ENCODE data around the gene DCDC2.
"Not testable (repeated sequence)": the region's sequence is repeated elsewhere in the genome, so short reads cannot be mapped to it uniquely, and the experiment has no call there.

DCDC2 gene

DNA sequence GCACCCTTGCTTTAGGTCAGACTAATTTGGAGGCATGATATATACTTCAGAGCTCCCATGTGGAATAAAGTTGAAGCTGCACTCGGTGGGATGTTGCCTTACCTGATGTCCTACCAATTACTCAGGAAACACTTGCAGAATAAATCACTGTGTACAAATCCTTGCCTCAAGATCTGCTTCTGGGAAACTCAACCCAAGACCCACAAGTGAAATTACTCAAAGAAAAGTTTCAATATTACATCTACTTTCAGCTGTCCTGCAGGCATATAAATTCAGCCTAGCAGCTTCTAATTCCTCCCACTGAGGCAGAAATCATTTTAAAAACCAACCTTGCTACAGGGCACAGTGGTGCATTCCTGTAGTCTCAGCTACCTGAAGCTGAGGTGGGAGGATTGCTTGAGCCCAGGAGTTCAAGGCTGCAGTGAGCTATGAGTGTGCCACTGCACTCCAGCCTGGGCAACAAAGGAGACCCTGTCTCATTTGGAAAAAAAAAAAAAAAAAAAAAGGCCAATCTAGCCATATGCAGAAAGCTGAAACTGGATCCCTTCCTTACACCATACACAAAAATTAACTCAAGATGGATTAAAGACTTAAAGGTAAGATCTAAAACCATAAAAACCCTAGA is 20.7 kb upstream of the DCDC2 start:
- no peak for DNase-seq

DNA sequence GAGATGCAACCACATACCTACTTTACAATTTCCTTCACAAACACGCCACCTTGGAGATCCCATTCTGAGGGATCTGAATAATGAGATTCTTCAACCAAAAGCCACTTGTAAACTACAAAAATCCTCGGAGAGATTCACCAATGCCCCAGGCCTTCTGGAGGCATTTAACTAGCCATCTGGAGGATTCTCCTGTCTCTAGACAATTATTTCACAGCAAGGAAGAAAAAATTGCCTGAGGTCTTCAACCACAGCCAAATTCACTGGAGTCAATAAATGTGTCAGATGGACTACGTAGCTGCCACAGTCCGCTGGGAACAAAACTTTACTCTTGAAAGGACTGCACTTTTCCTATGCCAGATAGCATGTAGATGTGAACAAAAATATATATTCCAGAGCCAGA is 19.0 kb upstream of the DCDC2 start:
- DNase-seq, result no peak

DNA sequence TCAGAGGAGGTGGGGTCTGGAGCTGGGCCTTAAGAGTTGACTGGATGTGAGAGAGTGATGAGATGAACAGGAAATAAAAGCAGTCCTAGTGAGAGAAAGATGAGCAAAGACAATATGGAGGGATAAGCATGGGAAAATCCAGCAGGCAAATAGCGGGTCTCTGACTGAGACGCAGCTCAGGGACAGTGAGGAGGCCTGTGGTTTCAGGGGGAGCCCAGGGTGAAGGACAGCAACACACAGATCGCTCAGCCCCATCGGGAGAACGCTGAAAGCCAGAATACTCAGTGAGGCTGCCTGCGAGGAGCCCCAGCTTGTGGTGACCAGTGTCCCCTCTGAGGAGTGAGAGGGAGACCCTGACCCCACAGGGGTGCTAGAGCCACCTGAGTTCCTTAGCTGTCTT is 16.8 kb upstream of the DCDC2 start:
- DNase-seq, result no peak

GRCh38 chr6:24365103-24365633 is 7.3 kb upstream of the DCDC2 start:
- DNase-seq, result not testable (repeated sequence)

DNA sequence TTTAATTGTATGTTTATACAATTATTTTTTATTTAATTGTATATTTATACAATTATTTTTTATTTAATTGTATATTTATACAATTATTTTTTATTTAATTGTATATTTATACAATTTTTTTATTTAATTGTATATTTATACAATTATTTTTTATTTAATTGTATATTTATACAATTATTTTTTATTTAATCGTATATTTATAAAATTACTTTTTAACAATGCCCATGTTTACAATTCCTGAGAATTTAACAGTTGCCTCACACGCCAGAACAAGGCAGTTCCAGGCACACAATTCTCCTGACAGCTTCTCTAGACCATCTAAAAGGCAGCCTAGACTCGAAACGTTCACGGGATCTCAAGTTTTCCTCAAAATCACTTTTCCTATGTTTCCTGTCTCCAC is 4.5 kb upstream of the DCDC2 start:
- not testable (repeated sequence) for DNase-seq

DNA sequence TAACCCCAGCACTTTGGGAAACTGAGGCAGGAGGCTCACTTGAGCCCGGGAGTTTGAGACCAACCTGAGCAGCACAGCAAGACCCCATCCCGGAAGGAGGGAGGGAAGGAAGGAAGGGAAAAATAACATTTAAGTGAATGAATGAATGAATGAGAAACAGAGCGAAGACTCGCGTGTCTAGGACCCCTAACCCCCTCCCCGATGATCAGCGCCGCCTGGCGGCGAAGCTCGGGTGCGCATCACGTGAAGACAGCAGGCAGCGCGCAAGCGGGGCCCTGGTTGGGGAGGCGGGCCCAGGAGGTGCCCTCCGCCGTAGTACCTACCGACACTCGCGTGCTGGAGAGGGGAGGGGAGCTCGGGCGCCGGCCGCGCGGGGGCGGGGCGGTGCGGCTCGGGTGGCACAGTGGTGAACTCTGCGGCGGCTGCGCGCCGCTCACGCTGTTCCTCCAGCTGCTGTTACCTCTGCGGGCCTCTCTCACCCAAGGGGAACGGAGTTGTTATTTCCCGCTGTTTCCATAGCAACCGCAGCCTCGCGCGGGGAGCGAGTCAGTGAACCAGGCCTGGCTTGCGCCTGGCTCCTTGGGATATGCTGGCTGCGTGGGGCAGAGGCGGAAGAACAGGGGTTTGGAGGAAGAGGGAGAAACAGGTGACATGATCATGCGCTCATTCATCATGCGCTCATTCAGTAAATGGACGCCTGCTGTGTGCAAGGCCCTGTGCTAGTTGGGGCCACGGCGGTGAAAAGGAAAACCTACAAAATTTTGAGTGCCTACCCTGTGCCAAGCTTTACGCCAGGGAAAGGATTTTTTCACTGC is 2.0 kb upstream of the DCDC2 start:
- peak; percentile 79 to 85 for DNase-seq

DNA sequence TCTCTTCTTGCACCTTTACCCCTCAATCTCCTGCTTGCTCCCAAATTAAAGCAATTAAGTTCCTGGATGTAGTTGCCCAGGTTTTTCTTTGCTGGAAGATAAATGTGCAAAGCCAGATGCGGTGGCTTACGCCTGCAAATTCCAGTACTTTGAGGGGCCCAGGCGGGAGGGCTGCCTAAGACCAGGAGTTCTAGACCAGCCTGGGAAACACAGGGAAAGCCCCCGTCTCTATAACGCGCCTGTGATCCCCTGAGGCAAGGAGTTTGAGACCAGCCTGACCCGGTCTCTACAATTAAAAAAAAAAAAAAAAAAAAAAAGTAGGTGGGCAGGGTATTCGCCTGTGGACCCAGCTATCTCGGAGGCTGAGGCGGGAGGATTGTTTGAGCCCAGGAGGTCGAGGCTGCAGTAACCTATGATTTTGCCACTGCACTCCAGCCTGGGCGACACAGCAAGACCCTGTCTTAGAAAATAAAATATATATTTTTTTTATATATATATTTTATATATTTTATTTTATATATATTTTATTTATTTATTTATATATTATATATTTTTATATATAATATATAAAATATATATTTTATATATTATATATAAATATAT is 461 bp upstream of the DCDC2 start:
- DNase-seq, result no peak

DNA sequence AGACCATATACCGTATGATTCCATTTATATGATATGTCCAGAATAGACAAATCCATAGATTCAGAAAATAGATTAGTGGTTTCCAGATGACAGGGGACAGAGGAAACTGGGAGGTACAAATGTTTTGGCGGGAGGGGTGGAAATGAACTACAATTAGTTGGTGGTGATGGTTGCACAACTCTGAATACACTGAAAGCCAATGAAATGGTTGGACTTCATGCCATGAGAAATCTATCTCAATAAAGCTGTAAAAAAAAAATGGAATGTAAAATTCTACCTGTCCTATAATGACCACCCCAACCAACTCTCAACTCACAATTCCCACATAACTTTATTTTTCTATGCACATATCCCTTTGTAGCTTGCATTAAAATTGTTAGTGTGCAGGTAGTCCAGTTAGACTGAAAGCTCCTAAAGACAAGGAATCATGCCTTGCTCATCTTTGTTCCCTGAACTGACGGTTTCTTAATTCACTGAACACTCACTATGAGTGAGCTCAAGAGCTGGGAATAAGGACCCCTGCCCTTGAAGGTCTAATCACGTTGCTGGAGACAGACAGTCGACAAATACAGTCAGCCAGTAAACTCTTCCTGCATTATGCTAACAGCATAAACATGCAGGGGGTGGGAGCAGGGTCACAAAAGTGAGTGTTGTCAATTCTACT is 1.4 kb downstream of the DCDC2 start:
- DNase-seq, result no peak

DNA sequence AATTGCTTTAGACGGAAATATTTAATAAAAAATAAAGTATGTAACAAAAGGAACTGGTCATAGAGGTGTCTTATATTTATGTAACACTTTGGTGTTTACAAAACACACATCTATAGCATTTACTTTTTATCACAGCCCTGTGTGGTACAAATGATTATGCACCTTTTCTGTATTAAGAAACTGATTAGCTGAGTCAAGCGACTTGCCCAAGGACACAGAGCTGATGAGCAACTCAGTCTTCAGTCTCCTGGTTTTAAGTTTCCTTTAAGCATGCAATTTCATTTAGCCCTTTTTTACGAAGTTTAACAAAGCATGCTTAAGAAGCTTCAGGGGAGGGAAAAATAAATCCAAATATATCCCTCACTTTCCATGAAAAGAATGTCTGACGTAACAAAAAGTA is 2.5 kb downstream of the DCDC2 start:
- DNase-seq, result no peak

GRCh38 chr6:24353861-24354260 is 4.0 kb downstream of the DCDC2 start:
- no peak for DNase-seq

GRCh38 chr6:24352434-24352833 is 5.4 kb downstream of the DCDC2 start:
- no peak for DNase-seq

- no peak for DNase-seq
These were observed 12.9 kb downstream of the DCDC2 start for GRCh38 chr6:24344976-24345375.

- DNase-seq, result no peak
These were observed 16.6 kb downstream of the DCDC2 start for GRCh38 chr6:24340998-24341938.

- no peak for DNase-seq
These were observed 17.9 kb downstream of the DCDC2 start for GRCh38 chr6:24339932-24340331.

DNA sequence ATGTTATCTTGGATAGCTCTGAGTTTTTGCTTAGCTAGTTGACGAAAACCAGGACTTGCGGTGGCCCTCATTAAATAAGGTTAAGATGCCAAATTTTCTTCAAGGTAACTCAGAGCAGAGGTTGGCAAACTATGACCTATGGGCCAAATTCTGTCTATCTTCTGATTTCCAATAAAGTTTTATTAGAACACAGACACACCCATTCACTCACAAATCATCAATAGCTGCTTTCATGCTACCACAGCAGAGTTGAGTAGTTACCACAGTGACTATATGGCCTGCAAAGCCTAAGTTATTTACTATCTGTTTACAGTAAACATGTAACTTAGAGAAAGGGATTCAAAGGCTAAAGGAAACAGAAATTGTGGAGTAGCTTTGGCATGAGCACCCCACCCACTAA is 23.6 kb downstream of the DCDC2 start:
- DNase-seq, result no peak

DNA sequence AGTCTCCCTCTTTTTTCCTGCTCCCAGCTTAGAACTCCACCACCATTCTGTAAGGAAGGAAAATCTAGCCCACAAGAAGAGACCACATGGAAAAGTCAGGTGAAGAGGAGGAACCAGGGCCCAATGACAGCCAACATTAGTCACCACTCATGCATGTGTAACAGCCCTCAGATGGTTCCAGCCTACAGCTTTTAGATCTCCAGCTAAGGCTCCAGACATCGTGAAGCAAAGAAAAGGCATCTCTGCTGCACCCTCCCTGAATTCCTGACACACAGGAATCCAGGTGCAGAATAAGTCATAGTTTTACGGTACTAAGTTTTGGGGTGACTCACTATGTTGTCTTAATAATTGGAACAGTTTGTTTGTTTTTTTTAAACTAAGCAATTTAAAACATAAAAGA is 25.5 kb downstream of the DCDC2 start:
- DNase-seq, result no peak

- DNase-seq, result no peak
These were observed 27.6 kb downstream of the DCDC2 start for GRCh38 chr6:24330137-24330732.

- no peak for DNase-seq
These were observed 28.4 kb downstream of the DCDC2 start for GRCh38 chr6:24329451-24329850.

GRCh38 chr6:24329022-24329421 is 28.8 kb downstream of the DCDC2 start:
- DNase-seq, result no peak

DNA sequence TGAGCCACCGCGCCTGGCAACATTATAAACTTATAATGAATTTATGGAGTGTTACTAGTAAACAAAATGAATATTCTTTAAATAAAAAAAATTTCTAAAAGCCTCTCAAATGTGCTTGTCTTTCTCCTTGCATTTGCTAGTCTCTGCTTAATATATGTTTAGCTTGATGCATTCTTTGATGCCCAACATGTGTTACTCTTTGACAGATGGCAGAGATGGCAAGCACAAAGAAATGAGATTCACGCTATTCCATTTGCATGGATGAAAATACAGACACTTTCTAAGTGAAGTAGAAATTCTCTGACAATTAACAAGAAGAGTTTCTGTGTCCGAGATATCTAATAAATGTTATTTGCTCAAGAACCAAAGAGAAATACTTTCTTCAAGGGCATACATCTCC is 30.1 kb downstream of the DCDC2 start:
- DNase-seq, result no peak

DNA sequence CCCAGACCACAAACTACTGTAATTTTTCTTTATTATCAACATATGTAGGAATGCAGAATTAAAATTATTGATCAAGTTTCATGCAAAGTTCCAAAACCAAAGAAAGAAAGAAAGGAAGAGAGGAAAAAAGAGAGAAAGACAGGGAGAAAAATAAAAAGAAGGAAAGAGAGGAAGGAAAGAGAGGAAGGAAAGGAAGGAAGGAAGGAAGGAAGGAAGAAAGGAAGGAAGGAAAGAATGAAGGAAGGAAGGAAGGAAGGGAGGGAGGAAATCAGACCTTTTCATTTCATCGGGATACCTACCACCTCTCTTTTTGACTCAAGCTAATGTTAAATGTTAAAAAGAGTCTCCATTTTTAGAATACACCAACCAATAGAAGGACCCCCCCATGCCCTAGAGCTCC is 31.9 kb downstream of the DCDC2 start:
- DNase-seq, result no peak

DNA sequence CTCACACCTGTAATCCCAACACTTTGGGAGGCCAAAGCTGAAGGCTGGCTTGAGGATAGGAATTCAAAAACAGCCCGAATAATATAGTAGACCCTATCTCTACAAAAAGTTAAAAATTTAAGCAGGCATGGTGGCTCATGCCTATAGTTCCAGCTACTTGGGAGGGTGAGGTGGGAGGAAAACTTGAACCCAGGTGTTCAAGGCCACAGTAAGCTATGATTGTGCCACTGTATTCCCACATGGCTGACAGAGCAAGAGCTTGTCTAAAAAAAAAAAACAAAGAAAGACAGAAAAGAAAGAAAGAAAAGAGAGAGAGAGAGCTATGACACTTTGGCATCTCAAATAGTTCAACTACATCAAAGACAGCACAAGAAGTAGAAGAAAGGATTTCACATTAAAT is 33.2 kb downstream of the DCDC2 start:
- no peak for DNase-seq
